Dedifferentiated amniotic fluid mesenchymal stem cell (primary cell): ENCODE measurements around the gene EMX1.

Source experiments
- DNase-seq: peaks from one replicate; pipeline ENCODE4 v3.0.0-alpha.2; 2016; ENCODE audit errors: extremely low spot score

The EMX1 gene

DNA sequence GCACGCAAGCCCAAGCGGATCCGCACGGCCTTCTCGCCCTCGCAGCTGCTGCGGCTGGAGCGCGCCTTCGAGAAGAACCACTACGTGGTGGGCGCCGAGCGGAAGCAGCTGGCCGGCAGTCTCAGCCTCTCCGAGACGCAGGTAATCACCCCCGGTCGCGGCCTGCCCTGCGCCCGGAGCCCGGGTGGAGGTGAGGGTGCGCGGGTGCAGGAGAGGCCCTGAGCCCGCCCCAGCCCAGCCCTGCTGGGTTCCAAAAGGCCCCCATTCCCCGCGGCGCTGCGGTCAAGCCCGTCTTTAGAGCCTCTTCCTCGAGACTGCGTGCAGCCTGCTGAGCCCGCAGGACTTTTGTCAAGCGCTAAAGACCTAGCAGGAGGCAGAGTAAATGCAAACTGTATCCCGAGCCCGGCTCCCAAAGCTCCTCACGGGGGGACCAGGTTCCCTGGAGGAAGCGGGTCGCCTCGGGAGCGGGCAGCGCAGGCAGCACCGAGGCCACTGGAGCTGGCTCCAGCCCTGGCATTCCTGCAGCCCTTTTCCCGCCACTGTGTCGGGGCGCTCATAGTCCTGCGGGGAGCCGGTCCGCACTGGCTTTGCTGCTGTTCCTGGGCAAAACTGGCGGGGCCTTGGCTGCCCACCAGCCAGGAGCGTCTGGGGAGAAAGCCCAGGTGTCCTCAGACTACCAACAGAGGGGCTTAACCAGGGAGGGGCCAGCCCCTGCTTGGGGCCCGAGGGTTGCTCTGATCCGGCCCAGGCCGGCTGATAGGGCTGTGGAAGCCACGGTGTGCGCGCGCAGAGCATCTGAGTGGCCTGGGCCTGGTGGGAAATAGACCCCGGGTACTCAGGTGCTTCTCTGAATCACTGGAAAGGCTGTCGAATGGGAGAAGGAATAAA, 7.3 kb downstream of the EMX1 start:
- no peak for DNase-seq

DNA sequence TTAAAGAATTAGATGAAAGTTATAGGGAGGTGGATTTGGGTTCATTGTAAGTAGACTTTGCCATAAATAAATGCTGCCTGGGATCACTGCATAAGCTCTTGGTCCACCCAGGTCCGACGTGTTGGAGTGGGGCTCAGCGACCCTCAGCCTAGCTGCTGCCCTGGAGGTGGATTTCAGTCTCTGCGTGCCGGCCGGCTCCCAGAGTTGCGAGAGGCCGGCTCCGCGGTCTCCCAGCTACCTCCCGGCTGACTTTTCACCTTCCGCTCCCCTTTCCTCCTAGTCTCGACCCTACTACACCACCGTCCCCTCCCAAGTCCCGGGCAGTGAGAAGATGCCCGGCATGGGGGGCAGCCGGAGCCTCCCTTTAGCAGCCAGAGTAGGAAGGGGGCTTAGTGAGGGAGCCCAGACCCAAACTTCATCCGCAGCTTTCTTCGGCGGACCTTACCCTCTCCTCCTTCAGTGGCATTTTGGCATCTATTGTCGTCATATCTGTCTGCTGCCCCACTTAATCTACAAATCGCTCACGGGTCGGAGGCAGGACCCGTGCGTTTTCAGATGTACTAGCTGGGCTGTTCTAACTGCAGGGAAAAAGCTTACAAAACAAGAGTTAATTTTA, 8.1 kb downstream of the EMX1 start:
- DNase-seq = no peak

- no peak for DNase-seq
Measured at GRCh38 chr2:72926368-72926767, 9.0 kb downstream of the EMX1 start.

- DNase-seq = no peak
Measured at GRCh38 chr2:72926811-72927465, 9.6 kb downstream of the EMX1 start.

DNA sequence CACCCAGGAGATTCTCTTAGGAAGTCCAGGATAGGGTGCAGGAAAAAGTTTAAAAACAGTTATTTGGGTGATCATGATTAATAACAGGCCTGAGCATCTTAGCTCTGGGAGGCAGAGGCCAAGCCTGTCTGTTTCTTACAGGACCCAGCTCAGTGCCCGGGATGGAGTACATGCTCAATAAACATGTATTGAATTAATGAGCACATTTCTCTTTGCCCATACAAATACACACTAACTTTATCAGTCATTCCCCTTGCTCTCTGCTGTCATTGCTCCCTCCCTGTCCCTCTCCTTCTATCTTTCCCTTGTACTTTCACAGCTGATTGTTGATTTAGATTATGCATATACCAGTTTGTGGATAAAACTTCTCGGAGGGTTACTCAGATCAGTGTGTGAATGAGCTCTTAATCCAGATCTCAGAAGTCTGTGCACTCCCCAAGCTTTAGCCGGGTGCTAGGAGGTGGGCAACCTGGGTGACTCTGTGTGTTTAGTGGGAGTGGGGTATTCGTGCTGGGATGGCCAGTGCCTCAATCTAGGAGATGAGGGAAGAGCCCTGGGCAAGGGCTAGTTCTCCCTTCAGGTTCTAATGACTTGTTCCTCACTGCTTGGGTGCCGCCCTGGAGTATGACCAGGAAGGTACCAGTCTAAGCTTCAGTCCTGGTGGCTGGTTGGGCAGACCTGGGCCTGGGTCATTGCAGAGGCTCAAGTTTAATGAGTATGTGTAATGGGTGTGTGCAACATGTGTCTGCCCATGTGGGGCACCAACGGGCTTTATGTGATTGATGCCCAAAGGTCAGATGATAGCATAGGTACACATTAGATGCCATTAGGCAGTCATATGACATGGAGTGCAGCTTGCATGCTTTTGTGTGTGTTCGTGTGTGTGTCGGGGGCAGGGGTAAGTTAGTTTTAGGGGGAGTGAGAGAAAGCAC, 10.6 kb downstream of the EMX1 start:
- DNase-seq = no peak

DNA sequence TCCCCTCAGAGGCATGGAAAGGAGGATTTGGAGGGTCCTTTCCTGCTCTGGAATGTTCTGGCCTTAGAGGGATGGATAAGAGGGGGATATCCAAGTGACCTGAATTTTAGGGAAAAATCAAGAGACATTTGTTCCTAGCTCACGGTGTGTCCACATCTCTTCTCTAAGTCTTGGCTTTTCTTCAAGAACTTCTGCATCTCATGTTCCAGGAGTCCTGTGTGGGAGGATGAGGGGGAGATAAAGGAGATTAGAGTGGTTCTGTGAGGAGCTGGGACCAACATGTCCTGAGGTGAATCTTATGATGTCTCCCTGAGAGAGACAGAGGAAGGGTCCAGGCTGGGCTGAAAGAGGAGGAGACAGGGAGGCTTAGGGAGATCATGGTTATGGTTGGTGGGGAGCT, 11.7 kb downstream of the EMX1 start:
- no peak for DNase-seq

GRCh38 chr2:72931280-72931910, 14.1 kb downstream of the EMX1 start:
- DNase-seq = no peak

DNA sequence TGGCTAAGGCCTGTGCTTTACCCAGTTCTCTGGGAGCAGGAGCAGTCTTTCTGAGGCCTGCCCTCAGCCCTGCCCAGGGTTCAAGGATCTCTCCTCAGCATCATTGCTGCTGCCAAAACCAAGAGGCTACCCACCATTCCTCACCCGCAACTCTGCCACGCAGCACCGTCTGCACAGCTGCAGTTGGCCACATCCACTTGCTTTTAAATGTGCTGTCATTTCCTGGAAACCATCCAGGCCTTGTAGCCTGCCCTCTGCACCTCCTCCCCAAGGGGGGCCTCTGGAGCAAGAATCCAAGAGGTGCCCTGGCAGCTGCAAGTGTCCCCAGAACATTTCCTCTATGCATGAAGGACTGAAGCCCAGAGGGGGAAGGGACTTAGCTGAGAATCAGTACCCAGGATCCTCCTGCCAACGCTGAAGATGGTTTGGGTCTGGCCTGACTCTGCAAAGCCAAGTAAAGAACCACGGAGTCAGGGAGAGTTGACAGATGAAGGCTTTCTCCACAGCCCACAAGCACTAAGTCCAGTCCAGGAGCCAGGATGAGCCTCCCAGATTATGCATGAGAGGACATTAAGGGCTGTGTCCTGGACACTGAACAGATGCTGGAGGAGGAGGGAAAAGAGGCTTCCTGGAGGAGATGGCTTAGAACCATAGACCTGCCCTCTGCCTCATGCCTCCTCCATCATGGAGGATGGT, 14.9 kb downstream of the EMX1 start:
- no peak for DNase-seq

DNA sequence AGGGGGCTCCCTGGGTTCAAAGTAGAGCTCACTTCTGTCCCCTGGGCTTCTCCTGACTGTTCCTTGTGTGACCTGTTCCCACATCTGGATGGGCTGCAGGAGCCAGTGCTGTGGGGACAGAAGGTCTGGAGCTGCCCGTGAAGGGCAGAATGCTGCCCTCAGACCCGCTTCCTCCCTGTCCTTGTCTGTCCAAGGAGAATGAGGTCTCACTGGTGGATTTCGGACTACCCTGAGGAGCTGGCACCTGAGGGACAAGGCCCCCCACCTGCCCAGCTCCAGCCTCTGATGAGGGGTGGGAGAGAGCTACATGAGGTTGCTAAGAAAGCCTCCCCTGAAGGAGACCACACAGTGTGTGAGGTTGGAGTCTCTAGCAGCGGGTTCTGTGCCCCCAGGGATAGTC, 15.5 kb downstream of the EMX1 start:
- DNase-seq = no peak

GRCh38 chr2:72933207-72933606, 15.9 kb downstream of the EMX1 start:
- DNase-seq = no peak

- no peak for DNase-seq
Measured at GRCh38 chr2:72933646-72934151, 16.4 kb downstream of the EMX1 start.

- no peak for DNase-seq
Measured at GRCh38 chr2:72934683-72935610, 17.6 kb downstream of the EMX1 start.

DNA sequence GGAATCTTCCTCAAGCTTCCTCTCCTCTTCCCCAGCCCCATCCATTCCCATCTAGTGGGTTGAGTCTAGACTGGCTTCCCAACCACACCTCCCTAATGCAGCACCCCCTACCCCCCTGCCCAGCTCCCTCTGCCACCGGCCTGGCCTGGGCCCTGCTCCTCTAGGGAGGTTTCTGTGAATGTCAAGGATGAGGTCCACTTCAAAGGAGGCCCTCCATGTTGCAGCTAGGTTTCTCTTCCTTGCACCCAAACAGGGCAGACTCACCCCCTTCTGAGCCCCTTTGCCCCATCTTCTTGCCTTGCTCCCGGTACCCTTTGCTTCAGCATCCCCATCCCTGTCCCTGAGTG, 18.3 kb downstream of the EMX1 start:
- no peak for DNase-seq

- no peak for DNase-seq
Measured at GRCh38 chr2:72936660-72937355, 19.5 kb downstream of the EMX1 start.

DNA sequence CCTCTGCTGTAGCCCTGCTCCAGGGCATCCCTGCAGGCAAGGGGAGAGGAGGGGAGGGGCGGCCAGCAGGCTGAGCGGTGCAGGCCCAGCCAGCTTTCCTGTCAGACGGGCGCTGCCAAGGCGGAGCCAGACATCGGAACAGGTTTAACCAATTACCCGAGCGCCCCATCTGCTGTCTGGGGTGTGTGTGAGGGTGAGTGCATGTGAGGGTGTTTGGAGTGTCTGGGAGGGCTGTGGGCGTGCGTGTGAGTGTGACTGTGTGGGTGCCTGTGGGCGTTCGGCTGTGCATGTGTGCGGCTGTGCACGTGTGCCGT, 20.0 kb downstream of the EMX1 start:
- no peak for DNase-seq

GRCh38 chr2:72938455-72938854, 21.1 kb downstream of the EMX1 start:
- DNase-seq = no peak

- no peak for DNase-seq
Measured at GRCh38 chr2:72940361-72940760, 23.0 kb downstream of the EMX1 start.

GRCh38 chr2:72940786-72941185, 23.5 kb downstream of the EMX1 start:
- peak; percentile 46 for DNase-seq

DNA sequence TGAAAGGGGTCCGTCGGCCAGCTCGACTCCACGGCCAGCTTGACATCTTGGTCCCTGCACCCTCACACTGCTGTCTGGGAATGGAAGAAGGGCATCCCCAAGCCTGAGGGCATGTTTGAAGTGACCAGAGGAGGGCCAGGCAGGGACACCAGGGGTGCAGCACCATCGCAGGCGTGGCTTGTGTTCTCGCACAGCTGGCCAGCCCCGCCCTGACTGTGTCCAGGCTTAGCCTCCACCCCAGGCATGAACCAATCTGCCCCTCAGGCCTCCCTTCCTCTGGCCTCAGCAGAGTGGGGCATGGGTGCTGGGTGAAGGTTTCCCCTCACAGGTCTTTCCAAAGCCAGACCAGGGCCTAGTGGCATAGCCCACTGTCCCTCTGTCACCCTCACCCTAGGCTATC, 25.0 kb downstream of the EMX1 start:
- no peak for DNase-seq
